HepG2 (cell line): Measurements from ENCODE around the gene MYO18A. TPM values are rescaled to one million over a fixed set of nuclear protein-coding genes. Genes with fewer than 3 reads are reported as not detected.

ENCODE experiments used
- CREB1 ChIP-seq, 2 experiments: fragments of 450-650 bp in 1 of 2; IDR thresholded peaks; 2 replicates each; pipeline ENCODE4 v1.6.1; 2016 to 2017; ENCODE audit warnings: control low read depth in 1 of 2, mild to moderate bottlenecking in 1 of 2, missing compliant biosample characterization in 1 of 2, missing genetic modification characterization in 1 of 2
- HCFC1 ChIP-seq: fragments of 150-350 bp; IDR thresholded peaks from 2 replicates; pipeline ENCODE4 v1.6.1; 2014; ENCODE audit warnings: low read depth, low read length
- HNRNPH1 ChIP-seq: fragments of 200-400 bp; formaldehyde crosslinking; optimal IDR thresholded peaks from 2 replicates; pipeline ENCODE3; 2017; ENCODE audit warnings: mild to moderate bottlenecking, low read depth, low read length
- REPIN1 ChIP-seq: sonication (generic); formaldehyde crosslinking; IDR thresholded peaks from 2 replicates; pipeline ENCODE4 v1.8.0; 2022; ENCODE audit warnings: missing genetic modification reagents, low read depth, mild to moderate bottlenecking, borderline replicate concordance
- SRSF9 ChIP-seq: fragments of 200-400 bp; formaldehyde crosslinking; IDR thresholded peaks from 2 replicates; pipeline ENCODE4 v1.6.1; 2018; ENCODE audit warnings: borderline replicate concordance, mild to moderate bottlenecking, low read depth, low read length; ENCODE audit not compliant: insufficient read depth, poor library complexity, severe bottlenecking
- XRCC5 ChIP-seq: fragments of 200-400 bp; formaldehyde crosslinking; optimal IDR thresholded peaks from 2 replicates; pipeline ENCODE3; 2017; ENCODE audit warnings: mild to moderate bottlenecking, low read length
- ZNF138 ChIP-seq: sonication (generic); formaldehyde crosslinking; IDR thresholded peaks from 2 replicates; pipeline ENCODE4 v1.5.0; 2020; ENCODE audit warnings: mild to moderate bottlenecking, low read depth, missing genetic modification reagents
- ZNF441 ChIP-seq: sonication (generic); formaldehyde crosslinking; IDR thresholded peaks from 2 replicates; pipeline ENCODE4 v1.7.0; 2021; ENCODE audit warnings: missing genetic modification reagents, borderline replicate concordance
- ZNF562 ChIP-seq: sonication (generic); formaldehyde crosslinking; IDR thresholded peaks from 2 replicates; pipeline ENCODE4 v1.8.0; 2022; ENCODE audit warnings: missing genetic modification reagents, borderline replicate concordance
- ZNF747 ChIP-seq: sonication (generic); formaldehyde crosslinking; IDR thresholded peaks from 2 replicates; pipeline ENCODE4 v1.8.1; 2023; ENCODE audit warnings: missing genetic modification reagents, mild to moderate bottlenecking, borderline replicate concordance
- polyA plus RNA-seq, 8 experiments: library from polyadenylated mRNA; depleted of rRNA in 3 of 8; stranded (reverse) in 7 of 8; unstranded in 1 of 8; fragments of >200 nt; fragmentation: Illumina TruSeq in 4 of 8; extraction: Trizol in 4 of 8; gene quantifications; 2 replicates each; pipeline versions ENCODE4 v1.2.1 to v1.2.3, GENCODE V29; 2011 to 2016; ENCODE audit warnings: low read depth in 4 of 8, missing spikeins in 1 of 8, mixed read lengths in 1 of 8; ENCODE audit not compliant: insufficient read depth in 1 of 8
- total RNA-seq, 5 experiments: library from RNA; depleted of rRNA; stranded (reverse); fragments of >200 nt; fragmentation: Illumina TruSeq; extraction: Trizol; gene quantifications; 2 replicates each; pipeline ENCODE4 v1.2.3, GENCODE V29; 2016; ENCODE audit warnings: low read depth in 1 of 5
- TF ChIP-seq, protein P1 (sequence below): sonication (generic); formaldehyde crosslinking; IDR thresholded peaks from 2 replicates; pipeline ENCODE4 v1.5.1; 2020; ENCODE audit warnings: missing genetic modification reagents, mild to moderate bottlenecking, borderline replicate concordance
- TF ChIP-seq, protein P2 (sequence below), 2 experiments: fragments of 450-650 bp in 1 of 2; sonication (generic) in 1 of 2; formaldehyde crosslinking in 1 of 2; IDR thresholded peaks; 2 replicates each; pipeline versions ENCODE4 v1.6.1 to v1.8.0; 2016 to 2022; ENCODE audit warnings: antibody characterized with exemption in 1 of 2, mild to moderate bottlenecking in 1 of 2, missing genetic modification reagents in 1 of 2

Gene MYO18A
- total and polyA plus RNA-seq, 2 of the 13 experiments (the other 11 are each of a cell fraction or from before 2014, with no cell fraction given), result 16.8 to 24.8 TPM

DNA sequence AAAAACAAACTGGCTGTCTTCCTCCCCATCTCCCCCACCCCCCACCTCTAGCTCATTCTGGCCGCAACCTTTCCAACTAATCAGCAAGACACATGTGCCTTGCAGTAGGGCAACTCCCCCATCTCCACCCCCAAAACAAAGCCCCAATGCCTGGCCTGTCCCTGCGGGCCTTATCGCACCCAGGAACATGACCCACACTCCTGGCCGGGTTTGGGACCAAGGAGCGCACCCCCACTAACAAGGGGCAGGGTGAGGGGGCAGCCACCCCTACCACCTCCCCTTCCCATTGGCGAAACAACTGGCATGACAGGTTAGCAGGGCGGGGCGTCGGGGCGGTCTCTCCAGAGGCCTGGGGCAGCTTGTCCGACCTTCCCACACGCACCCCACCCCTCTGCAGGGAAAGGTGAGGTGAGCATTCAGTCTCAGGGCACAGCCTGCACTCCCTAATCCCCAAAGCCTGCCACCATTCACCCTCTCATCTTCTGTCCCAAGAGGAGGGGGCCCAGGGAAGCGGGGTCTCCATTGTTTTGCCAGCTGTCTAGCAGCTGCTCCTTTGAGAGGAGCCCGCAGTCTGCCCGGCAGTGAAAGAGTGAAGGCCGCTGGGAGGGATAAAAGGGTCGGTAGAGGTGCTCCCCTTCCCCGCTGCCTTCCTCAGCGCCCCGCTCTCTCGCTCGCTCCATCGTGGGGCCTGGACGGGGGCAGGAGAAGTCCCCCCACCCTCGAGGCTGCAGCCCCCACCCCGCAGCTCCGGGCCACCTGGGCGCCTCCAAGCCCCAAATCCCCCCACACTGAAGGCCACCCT, 765 bp downstream of the MYO18A start (continued):
- TF ChIP-seq, protein P1, sequence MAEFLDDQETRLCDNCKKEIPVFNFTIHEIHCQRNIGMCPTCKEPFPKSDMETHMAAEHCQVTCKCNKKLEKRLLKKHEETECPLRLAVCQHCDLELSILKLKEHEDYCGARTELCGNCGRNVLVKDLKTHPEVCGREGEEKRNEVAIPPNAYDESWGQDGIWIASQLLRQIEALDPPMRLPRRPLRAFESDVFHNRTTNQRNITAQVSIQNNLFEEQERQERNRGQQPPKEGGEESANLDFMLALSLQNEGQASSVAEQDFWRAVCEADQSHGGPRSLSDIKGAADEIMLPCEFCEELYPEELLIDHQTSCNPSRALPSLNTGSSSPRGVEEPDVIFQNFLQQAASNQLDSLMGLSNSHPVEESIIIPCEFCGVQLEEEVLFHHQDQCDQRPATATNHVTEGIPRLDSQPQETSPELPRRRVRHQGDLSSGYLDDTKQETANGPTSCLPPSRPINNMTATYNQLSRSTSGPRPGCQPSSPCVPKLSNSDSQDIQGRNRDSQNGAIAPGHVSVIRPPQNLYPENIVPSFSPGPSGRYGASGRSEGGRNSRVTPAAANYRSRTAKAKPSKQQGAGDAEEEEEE (CRISPR knock-in tag), result no peak
- TF ChIP-seq HCFC1 (no peak), CREB1 (IDR thresholded peaks at IDR 0.05) (no peak), CREB1 (CRISPR knock-in tag; IDR thresholded peaks at IDR 0.05) (no peak), SRSF9 (no peak), ZNF747 (CRISPR knock-in tag) (no peak), ZNF562 (no peak), ZNF441 (peak; percentile 77; the same call in 1 of the 2 replicates), ZNF138 (CRISPR knock-in tag) (no peak), XRCC5 (no peak), HNRNPH1 (no peak), REPIN1 (CRISPR knock-in tag) (no peak)
- TF ChIP-seq, protein P2, sequence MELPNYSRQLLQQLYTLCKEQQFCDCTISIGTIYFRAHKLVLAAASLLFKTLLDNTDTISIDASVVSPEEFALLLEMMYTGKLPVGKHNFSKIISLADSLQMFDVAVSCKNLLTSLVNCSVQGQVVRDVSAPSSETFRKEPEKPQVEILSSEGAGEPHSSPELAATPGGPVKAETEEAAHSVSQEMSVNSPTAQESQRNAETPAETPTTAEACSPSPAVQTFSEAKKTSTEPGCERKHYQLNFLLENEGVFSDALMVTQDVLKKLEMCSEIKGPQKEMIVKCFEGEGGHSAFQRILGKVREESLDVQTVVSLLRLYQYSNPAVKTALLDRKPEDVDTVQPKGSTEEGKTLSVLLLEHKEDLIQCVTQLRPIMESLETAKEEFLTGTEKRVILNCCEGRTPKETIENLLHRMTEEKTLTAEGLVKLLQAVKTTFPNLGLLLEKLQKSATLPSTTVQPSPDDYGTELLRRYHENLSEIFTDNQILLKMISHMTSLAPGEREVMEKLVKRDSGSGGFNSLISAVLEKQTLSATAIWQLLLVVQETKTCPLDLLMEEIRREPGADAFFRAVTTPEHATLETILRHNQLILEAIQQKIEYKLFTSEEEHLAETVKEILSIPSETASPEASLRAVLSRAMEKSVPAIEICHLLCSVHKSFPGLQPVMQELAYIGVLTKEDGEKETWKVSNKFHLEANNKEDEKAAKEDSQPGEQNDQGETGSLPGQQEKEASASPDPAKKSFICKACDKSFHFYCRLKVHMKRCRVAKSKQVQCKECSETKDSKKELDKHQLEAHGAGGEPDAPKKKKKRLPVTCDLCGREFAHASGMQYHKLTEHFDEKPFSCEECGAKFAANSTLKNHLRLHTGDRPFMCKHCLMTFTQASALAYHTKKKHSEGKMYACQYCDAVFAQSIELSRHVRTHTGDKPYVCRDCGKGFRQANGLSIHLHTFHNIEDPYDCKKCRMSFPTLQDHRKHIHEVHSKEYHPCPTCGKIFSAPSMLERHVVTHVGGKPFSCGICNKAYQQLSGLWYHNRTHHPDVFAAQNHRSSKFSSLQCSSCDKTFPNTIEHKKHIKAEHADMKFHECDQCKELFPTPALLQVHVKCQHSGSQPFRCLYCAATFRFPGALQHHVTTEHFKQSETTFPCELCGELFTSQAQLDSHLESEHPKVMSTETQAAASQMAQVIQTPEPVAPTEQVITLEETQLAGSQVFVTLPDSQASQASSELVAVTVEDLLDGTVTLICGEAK (IDR thresholded peaks at IDR 0.05), result no peak
- TF ChIP-seq, protein P2 (CRISPR knock-in tag; IDR thresholded peaks at IDR 0.05), result no peak
